GM21423 (cell line): ENCODE measurements around the gene FOXA2.

Source experiments
- ATAC-seq: cut with Tn5 transposase; IDR thresholded peaks from one replicate; pipeline ENCODE4 v1.9.1; 2021; ENCODE audit warnings: mild to moderate bottlenecking, moderate library complexity; ENCODE audit not compliant: unreplicated experiment

FOXA2 gene

DNA sequence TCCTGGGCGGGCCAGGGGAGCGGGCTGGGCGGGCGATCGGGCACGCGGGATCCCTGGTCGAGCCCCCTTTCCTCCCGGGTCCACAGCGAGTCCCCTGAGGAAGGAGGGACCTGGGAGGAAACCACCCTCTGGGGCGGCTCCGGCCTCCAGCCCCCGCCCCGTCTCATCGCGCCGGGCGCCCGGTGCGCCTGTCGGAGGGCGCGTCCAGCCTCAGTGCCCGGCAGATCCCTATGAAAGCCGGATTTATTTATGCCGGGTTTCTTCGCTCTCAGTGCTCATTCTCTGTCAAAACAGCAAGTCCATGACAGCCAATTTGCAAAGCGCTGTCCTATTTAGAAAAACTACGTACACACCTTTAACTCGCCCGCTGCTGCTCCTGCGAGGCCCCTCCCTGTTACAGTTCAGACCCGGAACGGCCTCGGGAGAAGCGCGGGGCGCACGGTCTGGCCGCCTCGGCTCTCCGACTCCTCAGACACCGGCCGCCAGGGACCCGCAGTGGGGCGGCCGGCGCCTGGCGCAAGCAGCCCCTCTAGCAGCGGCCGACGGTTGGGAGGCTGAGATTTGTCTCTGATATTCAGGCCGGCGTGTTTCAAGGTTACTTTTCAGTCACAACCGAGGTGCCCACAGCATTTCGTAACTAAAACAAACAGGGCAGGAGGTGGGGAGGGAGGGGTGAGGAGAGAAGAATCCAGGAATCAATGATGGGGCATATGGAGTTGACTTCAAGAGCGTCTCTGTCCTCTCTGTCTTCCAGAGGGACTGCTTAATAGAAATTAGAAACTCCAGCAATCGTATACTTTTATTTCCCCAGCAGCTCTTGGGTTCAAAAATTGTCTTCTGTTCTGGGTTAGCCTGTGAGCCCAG, 782 bp upstream of the FOXA2 start:
- ATAC-seq = no peak

DNA sequence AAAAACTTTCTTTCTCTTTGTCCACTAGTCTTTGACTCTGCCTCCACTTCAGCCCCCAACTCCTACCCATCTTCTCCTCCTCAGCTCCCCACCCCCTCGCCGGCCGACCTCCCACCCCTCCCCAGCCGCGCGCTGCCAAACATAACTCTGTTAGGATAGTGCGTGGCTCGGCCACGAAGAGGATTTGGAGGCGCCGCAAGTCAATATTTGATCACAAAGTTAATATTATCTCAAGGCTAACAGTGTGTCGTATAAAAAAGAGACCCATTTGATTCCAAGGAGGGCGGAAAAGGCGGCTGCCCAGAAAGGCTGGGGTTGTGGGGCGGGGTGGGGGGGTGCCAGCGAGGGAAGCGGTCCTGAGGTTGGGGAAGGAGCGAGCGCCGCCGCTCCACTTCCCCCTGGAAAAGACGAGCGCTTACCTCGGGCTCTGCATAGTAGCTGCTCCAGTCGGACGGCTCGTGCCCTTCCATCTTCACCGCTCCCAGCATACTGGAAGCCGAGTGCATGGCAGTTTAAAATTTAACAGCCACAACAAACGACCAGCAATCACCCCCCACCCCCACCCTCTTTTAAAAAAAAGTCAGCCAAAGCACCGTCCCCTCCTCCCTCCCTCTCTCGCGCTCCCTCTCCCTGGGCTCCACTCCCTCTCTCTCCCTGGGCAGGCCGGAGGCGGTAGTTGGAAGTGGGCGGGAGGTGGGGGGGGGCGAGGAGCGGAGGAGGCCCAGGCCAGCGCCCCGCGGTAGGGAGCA, 425 bp downstream of the FOXA2 start:
- no peak for ATAC-seq

DNA sequence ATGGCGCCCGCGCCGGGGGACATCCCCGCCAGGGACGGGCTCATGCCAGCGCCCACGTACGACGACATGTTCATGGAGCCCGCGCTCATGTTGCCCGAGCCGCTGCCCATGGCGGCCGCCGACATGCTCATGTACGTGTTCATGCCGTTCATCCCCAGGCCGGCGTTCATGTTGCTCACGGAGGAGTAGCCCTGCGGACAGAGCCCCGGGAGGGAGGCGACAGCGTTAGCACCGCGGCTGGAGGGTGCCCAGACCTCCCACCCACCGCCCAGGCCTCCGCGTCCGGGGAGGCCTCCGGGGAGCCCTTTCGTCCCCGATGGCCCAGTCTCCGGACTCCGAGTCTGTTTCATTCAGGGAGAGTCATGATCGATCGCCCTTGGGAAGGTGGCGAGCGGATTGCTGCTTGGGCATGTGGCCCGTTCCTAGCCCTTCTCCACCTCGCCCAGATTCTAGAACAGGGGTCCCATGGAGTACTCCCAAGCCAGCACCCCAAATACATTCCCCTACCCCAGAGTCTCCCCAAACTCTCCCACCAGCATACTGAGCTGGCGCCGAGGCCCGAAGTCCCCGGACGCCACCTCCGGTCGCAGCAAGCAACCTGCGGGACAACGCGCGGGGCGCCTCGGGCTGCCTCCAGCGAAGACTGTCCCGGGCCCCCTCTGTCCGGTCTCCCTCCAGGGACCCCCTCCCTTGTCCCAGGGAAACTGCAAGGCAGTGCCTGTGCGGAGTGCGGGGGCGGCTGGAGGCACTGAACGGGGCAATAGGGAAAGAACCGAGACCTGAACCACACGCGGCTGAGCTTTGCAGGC, 1.2 kb downstream of the FOXA2 start:
- ATAC-seq = no peak

DNA sequence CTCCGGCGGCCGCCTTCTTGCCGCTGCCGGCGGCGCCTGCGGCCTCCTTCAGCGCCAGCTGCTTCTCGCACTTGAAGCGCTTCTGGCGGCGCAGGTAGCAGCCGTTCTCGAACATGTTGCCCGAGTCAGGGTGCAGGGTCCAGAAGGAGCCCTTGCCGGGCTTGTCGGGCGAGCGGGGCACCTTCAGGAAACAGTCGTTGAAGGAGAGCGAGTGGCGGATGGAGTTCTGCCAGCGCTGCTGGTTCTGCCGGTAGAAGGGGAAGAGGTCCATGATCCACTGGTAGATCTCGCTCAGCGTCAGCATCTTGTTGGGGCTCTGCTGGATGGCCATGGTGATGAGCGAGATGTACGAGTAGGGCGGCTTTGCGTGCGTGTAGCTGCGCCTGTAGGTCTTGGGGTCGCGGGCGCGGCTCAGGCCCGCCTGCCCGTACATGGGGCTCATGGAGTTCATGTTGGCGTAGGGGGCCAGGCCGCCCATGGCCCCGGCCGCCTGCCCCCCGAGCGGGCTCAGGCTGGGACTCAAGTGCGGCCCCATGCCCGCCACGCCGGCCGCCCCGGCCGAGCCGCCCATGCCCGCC, 1.9 kb downstream of the FOXA2 start:
- ATAC-seq = no peak

DNA sequence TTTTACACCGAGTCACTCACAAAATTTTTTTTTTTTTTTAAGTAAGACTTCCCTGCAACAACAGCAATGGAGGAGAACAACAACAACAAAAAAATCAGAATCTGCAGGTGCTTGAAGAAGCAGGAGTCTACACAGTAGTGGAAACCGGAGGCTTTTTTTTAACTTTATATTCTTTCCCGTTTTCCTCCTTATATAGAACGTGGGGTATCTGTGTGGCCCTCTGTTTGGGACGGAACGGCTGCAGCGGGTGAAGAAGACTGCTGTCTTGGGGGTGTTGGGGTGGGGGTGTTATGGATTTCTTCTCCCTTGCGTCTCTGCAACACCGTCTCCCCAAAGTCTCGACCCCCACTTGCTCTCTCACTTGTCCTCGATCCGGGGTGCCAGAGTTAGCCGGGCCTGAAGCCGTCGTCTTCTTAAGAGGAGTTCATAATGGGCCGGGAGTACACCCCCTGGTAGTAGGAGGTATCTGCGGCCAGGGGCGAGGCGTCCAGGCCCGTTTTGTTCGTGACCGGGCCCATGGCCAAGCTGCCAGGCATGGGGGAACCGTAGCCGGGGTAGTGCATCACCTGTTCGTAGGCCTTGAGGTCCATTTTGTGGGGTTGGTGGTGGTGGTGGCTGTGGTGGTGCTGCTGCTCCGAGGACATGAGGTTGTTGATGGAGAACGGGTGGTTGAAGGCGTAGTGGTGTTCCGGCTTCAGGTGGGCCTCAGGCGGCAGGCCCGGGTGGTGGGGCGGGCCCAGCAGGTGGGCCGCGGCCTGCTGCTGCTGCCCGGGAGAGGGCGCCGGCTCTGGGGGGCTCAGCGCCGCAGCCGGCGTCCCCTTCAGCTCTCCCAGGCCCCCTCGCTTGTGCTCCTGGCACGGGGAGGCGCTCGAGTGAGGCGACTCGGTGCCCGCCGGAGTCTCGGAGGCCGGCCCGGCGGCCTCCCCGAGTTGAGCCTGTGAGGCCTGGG, 2.7 kb downstream of the FOXA2 start:
- no peak for ATAC-seq

DNA sequence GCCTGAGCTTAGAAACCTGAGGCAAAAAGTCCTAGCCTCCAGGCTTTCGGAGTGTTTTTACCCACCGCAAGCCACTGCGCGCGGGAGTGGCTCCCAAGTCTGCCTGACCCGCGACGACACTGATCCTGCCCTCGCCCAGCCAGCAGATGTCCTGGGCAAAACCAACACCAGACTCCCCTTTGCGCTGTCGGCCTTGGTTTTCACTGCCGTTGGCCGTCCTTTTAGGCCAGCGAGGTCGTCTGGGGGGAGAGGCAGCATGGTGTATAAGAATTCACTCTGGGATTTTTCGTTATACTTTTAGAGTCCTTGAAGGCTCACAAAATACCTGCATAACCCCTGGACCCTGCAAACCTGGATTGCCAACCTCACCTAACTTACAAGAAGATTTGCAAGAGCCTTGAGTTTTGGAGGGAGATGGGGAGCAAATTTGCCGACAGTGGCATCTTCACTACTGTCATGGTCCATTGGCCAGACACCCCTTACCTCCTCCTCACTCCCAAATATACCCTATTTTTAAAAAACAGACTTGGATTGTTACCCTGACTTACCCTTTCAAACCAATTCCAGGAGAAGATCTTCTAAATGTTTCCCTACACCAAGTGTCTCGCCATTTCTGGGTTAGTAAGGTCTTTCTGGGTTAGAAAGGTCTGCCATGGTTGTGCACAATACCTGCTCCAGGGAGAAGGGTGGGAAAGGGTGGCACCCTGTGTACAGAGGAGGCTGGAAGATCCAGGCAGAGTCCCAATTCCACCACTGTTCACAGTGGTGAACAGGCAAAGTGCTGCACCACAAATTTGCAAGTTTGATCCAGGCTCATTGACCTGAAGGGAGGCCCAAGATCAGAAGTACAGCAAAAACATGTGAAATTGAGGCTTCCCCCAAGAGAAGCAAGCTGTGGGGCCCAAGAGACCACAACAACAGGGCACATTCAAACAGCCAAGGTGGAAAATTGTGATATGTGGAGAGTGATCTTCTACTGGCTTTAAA, 4.4 kb downstream of the FOXA2 start:
- no peak for ATAC-seq

DNA sequence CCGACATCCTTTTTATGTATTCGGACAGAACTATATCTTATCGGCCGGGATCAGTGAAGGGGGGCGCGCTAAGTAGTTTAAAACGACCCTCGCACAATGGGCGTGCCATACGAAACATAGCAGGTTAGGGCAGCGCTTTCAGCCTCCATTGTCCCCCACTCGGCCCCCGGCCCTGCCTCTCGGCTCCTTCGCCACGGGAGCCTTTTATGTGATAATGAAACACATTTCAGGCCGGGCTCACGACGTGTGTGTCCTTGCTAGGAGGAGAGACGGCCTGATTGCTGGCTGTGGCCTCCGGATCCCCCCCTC, 5.3 kb downstream of the FOXA2 start:
- no peak for ATAC-seq

DNA sequence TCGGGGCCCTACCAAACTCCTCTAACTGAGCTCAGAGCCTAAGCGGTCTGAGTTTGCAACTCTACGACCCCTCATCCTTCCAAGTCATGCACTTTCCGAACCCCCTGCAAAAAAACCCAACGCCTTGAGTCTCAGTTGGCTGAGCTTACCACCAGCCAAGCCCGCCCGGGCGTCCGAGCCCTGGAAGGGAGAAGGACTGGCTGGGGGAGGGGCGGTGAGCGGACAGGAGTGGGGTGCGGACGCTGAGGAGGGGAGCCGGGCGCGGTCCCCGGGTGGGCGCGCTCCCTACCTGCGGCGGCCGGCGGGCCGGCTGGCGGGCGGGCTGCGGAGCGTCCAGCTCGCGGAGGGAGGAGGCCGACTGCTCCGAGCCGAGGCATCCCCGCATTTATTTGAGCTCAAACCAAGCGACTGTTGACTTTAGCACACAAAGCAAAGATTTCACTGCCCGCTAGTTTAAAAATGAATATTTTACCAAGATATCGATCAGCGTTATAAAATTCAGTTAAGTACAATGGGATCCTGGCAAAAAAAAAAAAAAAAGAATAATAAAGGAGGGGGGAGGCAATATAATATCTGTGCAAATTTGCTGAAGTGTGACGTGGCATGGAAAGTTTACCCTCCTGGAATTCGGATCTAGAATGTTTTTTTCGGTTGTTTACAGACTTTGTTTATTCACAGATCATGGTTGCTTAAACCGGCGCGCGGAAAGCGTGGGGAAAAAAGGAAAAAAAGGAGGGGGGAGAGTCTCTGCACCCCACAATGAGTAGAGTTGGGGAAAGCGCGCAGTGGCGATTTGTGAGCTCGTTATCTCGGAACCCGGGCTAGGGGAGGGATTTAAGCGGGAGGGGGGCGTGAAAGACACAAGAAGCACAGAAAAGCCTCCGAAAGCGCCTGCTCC, 5.9 kb downstream of the FOXA2 start:
- ATAC-seq = no peak

DNA sequence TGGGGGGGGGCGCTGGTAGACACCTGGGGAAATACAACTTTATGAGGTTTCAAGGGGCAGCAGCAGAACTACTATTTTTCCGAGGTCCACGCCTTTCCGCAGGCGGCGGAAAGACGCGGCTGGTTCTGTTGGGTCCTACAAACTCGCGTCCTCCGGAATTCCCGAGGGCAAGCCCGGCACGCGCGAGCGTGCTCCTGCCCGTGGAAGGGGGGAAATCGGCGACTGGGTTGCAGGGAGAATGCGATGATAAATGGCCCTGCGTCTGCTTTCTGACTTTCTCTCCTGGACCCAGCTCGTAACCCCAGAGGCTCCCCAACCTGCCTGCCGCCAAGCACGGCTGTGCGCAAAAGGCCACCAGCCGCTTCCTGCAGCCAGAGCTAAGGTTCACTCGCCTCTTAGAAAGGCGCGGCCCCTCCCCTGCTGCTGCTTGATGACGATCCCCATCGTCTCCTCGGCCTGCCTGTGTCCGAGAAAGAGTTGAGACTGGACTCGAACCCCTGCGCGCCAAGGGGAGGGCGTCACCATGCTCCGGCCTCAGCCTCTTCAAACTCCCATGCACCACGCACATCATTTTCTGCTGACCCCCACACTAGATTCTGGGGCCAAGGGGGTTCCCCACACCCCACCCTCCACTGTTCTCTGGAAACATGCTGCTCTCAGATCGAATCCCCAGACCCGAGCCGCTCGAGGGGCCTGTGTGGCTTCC, 6.7 kb downstream of the FOXA2 start:
- no peak for ATAC-seq

DNA sequence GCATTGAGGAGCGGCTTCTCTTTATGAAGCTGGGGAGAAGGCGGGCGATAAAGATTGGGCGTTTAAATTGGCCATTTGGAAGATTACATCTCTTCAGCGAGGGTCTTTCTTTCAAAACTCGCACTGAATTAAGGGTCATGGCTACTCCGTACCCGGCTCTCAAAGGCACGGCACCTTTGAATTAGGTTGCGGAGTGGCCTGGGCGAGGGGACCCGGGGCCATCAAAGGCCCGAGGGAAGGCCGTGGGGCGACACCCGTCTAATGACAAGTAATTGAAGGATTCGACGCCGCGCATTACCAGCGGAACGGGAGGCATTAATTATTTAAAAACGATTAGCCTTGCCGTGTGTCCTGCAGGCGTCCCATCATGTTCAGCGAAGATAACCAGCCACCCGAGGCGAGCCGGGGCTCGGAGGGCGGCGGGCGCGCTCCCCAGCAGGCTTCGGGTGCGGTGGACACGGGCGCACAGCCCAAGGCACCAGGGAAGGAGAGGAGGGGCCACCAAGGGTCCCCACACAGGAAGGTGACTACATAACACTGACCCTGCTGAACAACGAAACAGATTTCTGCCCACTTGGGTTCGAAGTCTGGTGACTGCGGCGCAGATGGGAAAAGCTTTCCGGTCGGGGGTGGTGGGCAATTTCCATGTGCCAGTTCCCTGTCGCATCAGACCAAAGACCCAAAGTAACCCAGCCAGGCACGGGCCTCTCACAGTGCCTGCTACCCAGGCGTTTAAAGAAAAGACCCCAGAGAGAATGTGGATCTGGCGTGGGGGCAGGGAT, 7.4 kb downstream of the FOXA2 start:
- ATAC-seq = no peak

DNA sequence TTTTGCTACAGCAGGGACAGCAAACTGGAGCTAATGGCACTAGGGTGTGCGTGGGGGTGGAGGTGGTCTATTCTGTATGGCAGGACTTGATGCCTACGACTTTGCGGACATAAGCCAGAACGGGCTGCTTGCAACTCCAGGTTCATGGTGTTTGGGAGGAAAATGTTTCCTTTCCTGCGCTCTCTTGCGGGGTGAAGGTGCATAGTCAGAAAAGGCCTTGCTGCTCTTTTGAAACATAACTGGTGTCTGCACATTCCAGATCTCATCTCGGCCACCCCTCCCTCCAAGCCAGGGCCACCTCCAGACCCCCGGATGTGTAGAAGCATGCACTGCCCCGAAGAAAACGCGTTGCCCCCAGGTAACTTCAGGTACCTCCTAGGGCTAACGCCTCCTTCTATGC, 8.1 kb downstream of the FOXA2 start:
- ATAC-seq = no peak

DNA sequence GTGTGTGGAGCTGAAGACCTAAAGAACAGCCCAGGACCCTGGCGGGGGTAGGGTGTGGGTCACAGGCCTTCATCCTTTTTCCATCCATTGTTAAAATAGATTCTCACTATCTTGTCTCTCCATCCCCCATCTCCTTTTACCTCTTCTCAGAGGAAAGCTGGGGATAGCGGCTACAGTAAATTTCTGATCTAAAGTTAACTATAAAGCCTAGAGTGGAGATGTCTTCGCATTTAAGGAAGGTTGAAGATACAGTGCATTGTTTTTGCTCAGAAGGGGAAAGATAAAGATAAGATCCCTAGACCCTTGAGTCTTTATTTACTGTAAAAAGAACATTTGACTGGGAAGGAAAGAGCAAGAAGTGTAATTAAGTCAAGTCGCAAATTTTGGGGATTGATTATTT, 8.6 kb downstream of the FOXA2 start:
- no peak for ATAC-seq

DNA sequence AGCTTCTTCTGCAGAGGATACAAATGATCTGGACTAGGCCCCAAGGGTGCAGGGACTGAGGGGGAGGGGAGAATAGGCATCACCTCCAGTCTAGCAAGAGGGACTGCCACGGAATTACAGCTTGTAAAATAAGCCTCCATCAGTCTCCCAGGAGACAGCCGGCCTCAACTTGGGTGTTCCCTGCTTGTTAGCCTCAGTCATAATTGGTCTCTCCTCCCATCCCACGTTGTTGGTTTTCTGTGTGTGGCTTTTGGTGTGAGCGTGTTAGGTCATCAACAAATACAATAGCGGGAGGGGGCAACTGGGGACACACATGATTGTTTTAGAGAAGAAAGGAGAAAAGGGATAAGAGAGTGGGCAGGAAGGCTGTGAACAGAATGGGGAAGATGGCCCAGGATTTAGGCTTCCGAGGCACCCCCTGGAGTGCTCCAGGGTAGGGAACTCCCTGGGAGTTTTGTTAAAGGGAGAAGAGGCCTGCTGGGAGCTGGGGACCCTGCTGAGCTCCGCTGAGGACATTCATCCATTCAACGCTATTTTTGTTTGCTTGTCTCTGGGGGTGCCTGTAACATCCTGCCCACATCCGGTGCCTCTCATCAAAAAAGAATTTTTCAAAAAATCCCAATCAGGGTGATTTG, 9.2 kb downstream of the FOXA2 start:
- no peak for ATAC-seq

DNA sequence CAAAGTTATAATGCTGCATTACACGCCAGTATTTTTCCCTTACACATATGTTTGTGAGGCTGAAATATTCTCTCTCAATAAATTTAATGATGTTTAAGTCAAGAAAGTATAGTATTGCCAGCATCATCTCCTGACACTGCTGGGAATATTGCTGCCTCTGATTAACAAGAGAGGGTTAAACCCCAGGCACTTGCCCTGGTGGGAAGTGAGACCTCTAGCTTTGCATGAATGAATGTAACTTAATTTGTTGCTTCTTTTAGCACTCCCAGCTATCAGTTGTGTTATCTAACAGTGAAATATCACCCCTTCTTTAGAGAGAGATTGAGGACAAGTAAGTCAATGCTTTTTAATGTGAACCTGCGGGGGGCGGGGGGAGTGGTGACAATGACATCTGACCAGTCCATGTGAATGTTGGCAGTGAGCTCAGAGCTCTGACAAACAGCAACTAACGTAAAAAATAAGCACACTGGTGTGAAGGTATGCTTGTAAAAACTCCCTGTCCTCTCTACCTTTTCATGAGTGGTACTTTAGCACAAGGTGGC, 9.8 kb downstream of the FOXA2 start:
- ATAC-seq = no peak

DNA sequence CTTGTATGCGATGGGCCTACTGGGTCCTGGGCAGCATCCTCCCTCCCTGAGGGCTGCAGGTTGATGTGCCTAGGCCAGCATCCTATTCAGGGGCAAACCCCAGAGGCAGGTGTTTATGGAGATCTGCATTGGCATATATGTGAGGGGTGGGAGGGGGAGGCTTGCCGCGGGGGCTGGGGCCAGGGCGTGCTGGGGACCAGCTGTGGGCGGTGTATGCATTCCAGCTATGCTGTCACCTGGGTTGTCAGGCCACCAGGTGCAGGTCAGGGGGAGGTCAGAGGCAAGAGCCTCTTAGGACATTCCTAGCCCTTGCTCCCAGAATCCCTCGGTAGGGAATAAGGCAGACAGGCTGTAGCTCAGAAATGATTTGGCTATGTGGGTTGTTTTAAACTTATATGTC, 11.9 kb downstream of the FOXA2 start:
- no peak for ATAC-seq

DNA sequence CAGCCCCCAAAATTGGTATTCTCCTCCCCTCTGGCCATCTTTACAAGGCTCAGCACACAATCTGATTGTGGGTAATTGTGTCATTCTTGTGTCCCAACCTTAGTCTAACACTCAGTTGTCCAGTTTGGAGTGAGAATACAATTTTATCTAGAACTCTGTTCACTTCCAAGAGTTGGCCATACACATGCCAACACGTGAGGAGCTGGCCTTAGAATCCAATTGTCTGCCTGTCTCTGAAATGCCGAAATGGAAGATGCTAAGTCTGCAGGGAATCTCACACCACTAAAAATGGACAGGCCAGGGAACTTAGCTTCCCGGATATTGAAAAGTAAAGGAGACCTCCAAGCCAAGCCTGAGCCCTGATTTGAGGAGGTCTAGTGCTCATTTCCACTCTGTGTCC, 12.3 kb downstream of the FOXA2 start:
- ATAC-seq = no peak
